Measurements from ENCODE around the gene SH3BP4.

SH3BP4 gene

GRCh38 chr2:234992624-234993349, 41.0 kb downstream of the SH3BP4 start:
- Histone ChIP-seq H3K9ac (ENCODE audit: insufficient read length) (no peak overlapping the region), H3K4me3 (no peak overlapping the region), H3K36me3 (ENCODE audit: insufficient read depth, low read length) (peaks cover 8% of the 10 kb centered on the region; the same call in 1 of the 2 replicates), H3K27ac (no peak overlapping the region), H3K9me3 (ENCODE audit: low read depth, low read length) (no peaks in the 10 kb centered on the region)
- no peak for DNase-seq (ENCODE audit: low read depth, low spot score)
- TF ChIP-seq POLR2AphosphoS5 (IDR thresholded peaks at IDR 0.05; ENCODE audit: borderline replicate concordance, low read depth, low read length) (no peak), FOXP2 (optimal IDR thresholded peaks at IDR 0.05; ENCODE audit: control extremely low read depth, extremely low read length, insufficient read depth) (no peak), EZH2 (IDR thresholded peaks at IDR 0.05) (no peak)

GRCh38 chr2:234993541-234993981, 41.7 kb downstream of the SH3BP4 start:
- no peak overlapping the region for H3K9ac ChIP-seq (ENCODE audit: insufficient read length)
- no peak for DNase-seq (ENCODE audit: low read depth, low spot score)
- no peak overlapping the region for H3K4me3 ChIP-seq
- TF ChIP-seq FOXP2 (optimal IDR thresholded peaks at IDR 0.05; ENCODE audit: control extremely low read depth, extremely low read length, insufficient read depth): no peak
- no peak for TF ChIP-seq POLR2AphosphoS5 (IDR thresholded peaks at IDR 0.05; ENCODE audit: borderline replicate concordance, low read depth, low read length)
- no peak for TF ChIP-seq EZH2 (IDR thresholded peaks at IDR 0.05)
- peaks cover 13% of the 10 kb centered on the region; the same call in 1 of the 2 replicates for H3K36me3 ChIP-seq (ENCODE audit: insufficient read depth, low read length)
- no peak overlapping the region for H3K27ac ChIP-seq
- no peaks in the 10 kb centered on the region for H3K9me3 ChIP-seq (ENCODE audit: low read depth, low read length)

- Histone ChIP-seq H3K9me3 (ENCODE audit: low read depth, low read length) (no peaks in the 10 kb centered on the region), H3K36me3 (ENCODE audit: insufficient read depth, low read length) (peaks cover 17% of the 10 kb centered on the region; the same call in 1 of the 2 replicates), H3K27ac (no peak overlapping the region), H3K9ac (ENCODE audit: insufficient read length) (no peak overlapping the region), H3K4me3 (no peak overlapping the region)
- TF ChIP-seq POLR2AphosphoS5 (IDR thresholded peaks at IDR 0.05; ENCODE audit: borderline replicate concordance, low read depth, low read length) (no peak), FOXP2 (optimal IDR thresholded peaks at IDR 0.05; ENCODE audit: control extremely low read depth, extremely low read length, insufficient read depth) (no peak), EZH2 (IDR thresholded peaks at IDR 0.05) (no peak)
- DNase-seq (ENCODE audit: low read depth, low spot score): no peak
These were observed 42.9 kb downstream of the SH3BP4 start for GRCh38 chr2:234994438-234995321.

- Histone ChIP-seq H3K27ac (peak overlapping the region; percentile 76), H3K9me3 (ENCODE audit: low read depth, low read length) (no peaks in the 10 kb centered on the region), H3K9ac (ENCODE audit: insufficient read length) (peak overlapping the region; percentile 40), H3K4me3 (no peak overlapping the region), H3K36me3 (ENCODE audit: insufficient read depth, low read length) (peaks cover 17% of the 10 kb centered on the region; the same call in 1 of the 2 replicates)
- no peak for TF ChIP-seq EZH2 (IDR thresholded peaks at IDR 0.05)
- TF ChIP-seq POLR2AphosphoS5 (IDR thresholded peaks at IDR 0.05; ENCODE audit: borderline replicate concordance, low read depth, low read length): no peak
- no peak for TF ChIP-seq FOXP2 (optimal IDR thresholded peaks at IDR 0.05; ENCODE audit: control extremely low read depth, extremely low read length, insufficient read depth)
- no peak for DNase-seq (ENCODE audit: low read depth, low spot score)
These were observed 43.7 kb downstream of the SH3BP4 start for GRCh38 chr2:234995332-234996068.

GRCh38 chr2:234996069-234996940, 44.5 kb downstream of the SH3BP4 start:
- H3K4me3 ChIP-seq: no peak overlapping the region
- no peaks in the 10 kb centered on the region for H3K9me3 ChIP-seq (ENCODE audit: low read depth, low read length)
- H3K36me3 ChIP-seq (ENCODE audit: insufficient read depth, low read length): peaks cover 17% of the 10 kb centered on the region; the same call in 1 of the 2 replicates
- TF ChIP-seq FOXP2 (optimal IDR thresholded peaks at IDR 0.05; ENCODE audit: control extremely low read depth, extremely low read length, insufficient read depth) (no peak), EZH2 (IDR thresholded peaks at IDR 0.05) (no peak), POLR2AphosphoS5 (IDR thresholded peaks at IDR 0.05; ENCODE audit: borderline replicate concordance, low read depth, low read length) (no peak)
- H3K27ac ChIP-seq: peak overlapping the region; percentile 76
- peak overlapping the region; percentile 40 for H3K9ac ChIP-seq (ENCODE audit: insufficient read length)
- DNase-seq (ENCODE audit: low read depth, low spot score): no peak

GRCh38 chr2:234996941-234997270, 45.1 kb downstream of the SH3BP4 start:
- H3K4me3 ChIP-seq: no peak overlapping the region
- peaks cover 17% of the 10 kb centered on the region; the same call in 1 of the 2 replicates for H3K36me3 ChIP-seq (ENCODE audit: insufficient read depth, low read length)
- DNase-seq (ENCODE audit: low read depth, low spot score): no peak
- peak overlapping the region; percentile 76; the same call in 1 of the 2 replicates for H3K27ac ChIP-seq
- H3K9me3 ChIP-seq (ENCODE audit: low read depth, low read length): no peaks in the 10 kb centered on the region
- TF ChIP-seq FOXP2 (optimal IDR thresholded peaks at IDR 0.05; ENCODE audit: control extremely low read depth, extremely low read length, insufficient read depth) (no peak), EZH2 (IDR thresholded peaks at IDR 0.05) (no peak), POLR2AphosphoS5 (IDR thresholded peaks at IDR 0.05; ENCODE audit: borderline replicate concordance, low read depth, low read length) (no peak)
- no peak overlapping the region for H3K9ac ChIP-seq (ENCODE audit: insufficient read length)

- H3K36me3 ChIP-seq (ENCODE audit: insufficient read depth, low read length): peaks cover 17% of the 10 kb centered on the region; the same call in 1 of the 2 replicates
- no peak for TF ChIP-seq FOXP2 (optimal IDR thresholded peaks at IDR 0.05; ENCODE audit: control extremely low read depth, extremely low read length, insufficient read depth)
- TF ChIP-seq POLR2AphosphoS5 (IDR thresholded peaks at IDR 0.05; ENCODE audit: borderline replicate concordance, low read depth, low read length): no peak
- no peak for TF ChIP-seq EZH2 (IDR thresholded peaks at IDR 0.05)
- H3K9ac ChIP-seq (ENCODE audit: insufficient read length): no peak overlapping the region
- no peak for DNase-seq (ENCODE audit: low read depth, low spot score)
- no peaks in the 10 kb centered on the region for H3K9me3 ChIP-seq (ENCODE audit: low read depth, low read length)
- peak overlapping the region; percentile 76; the same call in 1 of the 2 replicates for H3K27ac ChIP-seq
- no peak overlapping the region for H3K4me3 ChIP-seq
These were observed 45.6 kb downstream of the SH3BP4 start for GRCh38 chr2:234997389-234997788.
